ENCODE results near the gene TBC1D10B. TPM values are rescaled to one million over a fixed set of nuclear protein-coding genes. Genes with fewer than 3 reads are reported as not detected.
A peak's percentile ranks its signal among the peaks of the same experiment; 100 is the strongest.

The TBC1D10B gene
- total and polyA plus RNA-seq, 9 of the 15 experiments (the other 6 are each of a cell fraction or from before 2014, with no cell fraction given): 2.2 to 55.4 (median 17.5) TPM

GRCh38 chr16:30369938-30370455 lies 297 bp downstream of the TBC1D10B start (continued):
- no peak for TF ChIP-seq HDAC8 (tag; IDR thresholded peaks at IDR 0.05)
- TF ChIP-seq ZNF354B (CRISPR knock-in tag; IDR thresholded peaks at IDR 0.05): no peak
- TF ChIP-seq ZBTB40 (IDR thresholded peaks at IDR 0.05): no peak
- TF ChIP-seq ZBTB40 (CRISPR knock-in tag; IDR thresholded peaks at IDR 0.05): no peak
- TF ChIP-seq PATZ1 (CRISPR knock-in tag; IDR thresholded peaks at IDR 0.05; ENCODE audit: borderline replicate concordance): no peak
- peak in 2 of 3 experiments; percentile 51 to 72 for TF ChIP-seq YY1 (IDR thresholded peaks at IDR 0.05; ENCODE audit: borderline replicate concordance in 1 of 3, control insufficient read depth in 1 of 3, extremely low read depth in 1 of 3, insufficient read depth in 3 of 3, insufficient read length in 1 of 3, insufficient replicate concordance in 2 of 3, low read depth in 1 of 3, low read length in 2 of 3)
- TF ChIP-seq ZNF76 (CRISPR knock-in tag; IDR thresholded peaks at IDR 0.05; ENCODE audit: borderline replicate concordance): no peak
- TF ChIP-seq FOXA1 (IDR thresholded peaks at IDR 0.05; ENCODE audit: borderline replicate concordance): no peak
- no peak for TF ChIP-seq GTF2F1 (IDR thresholded peaks at IDR 0.05; ENCODE audit: low read depth, low read length)
- TF ChIP-seq HOXB6 (CRISPR knock-in tag; IDR thresholded peaks at IDR 0.05; ENCODE audit: borderline replicate concordance): no peak
- TF ChIP-seq CTCF (IDR thresholded peaks at IDR 0.05 in 2 of 3, conservative IDR thresholded peaks at IDR 0.05 in 1 of 3; ENCODE audit: insufficient read depth in 2 of 3, low read depth in 1 of 3, low read length in 3 of 3): 0 out of 6 replicates have a peak, but pooled peaks of 1 of the 3 experiments have one; percentile 8
- TF ChIP-seq ZNF436 (CRISPR knock-in tag; IDR thresholded peaks at IDR 0.05): no peak
- no peak for TF ChIP-seq BMI1 (IDR thresholded peaks at IDR 0.05; ENCODE audit: low read length)
- no peak for TF ChIP-seq TAF9B (IDR thresholded peaks at IDR 0.05; ENCODE audit: partially characterized antibody)
- TF ChIP-seq ZNF212 (CRISPR knock-in tag; IDR thresholded peaks at IDR 0.05): no peak

Measured in K562 (cell line).